NCI-H2107 treated with DMSO at 0.1 percent for 48 hours (cell line): ENCODE data around the gene TAGLN3.
"Not testable (repeated sequence)": the region's sequence is repeated elsewhere in the genome, so short reads cannot be mapped to it uniquely, and the experiment has no call there.

ENCODE experiments used
- DNase-seq: peaks from one replicate; lab custom pipeline; 2025; ENCODE audit not compliant: unreplicated experiment; lab: John Stamatoyannopoulos, UW

The TAGLN3 gene

DNA sequence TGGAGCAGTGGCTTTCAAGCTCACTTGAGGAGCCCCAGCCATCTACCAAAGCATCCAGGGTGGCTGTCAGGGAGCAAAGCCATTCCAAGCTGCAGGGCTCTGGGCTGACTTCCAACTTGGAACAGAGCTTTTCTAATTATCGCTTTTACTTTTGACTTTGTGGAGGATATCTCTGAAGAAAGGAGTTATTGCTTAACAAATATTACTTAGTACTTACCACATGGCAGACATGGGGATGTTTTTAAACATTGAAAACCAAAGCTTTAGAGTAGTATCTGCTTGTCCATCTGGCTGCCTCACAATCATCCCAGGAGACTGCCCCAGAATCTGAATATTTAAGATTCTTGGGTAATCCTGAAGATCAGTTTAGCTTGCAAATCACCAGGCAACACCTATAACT is 8.9 kb downstream of the TAGLN3 start:
- no peak for DNase-seq

DNA sequence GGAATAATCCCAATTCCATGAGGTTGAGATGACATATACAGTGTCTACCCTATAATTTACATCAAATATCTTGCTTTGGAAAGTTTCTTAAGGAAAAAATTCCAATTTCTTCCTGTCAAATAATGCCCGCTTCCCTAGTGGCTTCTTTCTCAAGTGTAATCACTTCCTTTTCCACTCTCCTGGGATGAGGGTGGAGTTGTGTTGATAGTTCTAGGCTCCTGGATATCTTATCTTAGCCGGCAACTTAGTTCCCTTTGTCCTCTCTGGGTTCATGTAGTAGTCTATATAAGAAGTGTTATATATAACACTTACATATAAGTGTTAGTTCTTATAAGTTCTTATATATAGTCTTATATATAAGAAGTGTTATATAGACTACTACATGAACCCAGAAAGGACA is 10.9 kb downstream of the TAGLN3 start:
- no peak for DNase-seq

DNA sequence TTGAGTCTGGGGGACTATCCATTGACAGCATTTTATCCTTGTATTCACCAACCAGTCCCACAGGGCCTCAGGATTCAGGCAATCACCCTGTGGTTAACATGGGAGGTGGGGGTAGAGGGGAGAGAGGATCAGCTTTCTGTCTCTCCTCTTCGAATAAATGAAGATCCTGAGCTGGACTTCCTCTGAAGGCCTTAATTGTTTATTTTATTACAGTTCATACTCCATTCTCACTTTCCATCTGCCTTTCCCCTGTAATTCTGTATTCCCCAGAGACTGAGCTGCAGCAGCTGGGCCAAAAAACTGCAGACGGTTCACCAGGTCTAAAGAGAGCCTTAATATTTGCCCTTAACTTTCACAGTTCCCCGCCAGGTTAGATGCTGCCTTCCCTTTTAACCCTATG is 11.9 kb downstream of the TAGLN3 start:
- DNase-seq: peak; percentile 99

DNA sequence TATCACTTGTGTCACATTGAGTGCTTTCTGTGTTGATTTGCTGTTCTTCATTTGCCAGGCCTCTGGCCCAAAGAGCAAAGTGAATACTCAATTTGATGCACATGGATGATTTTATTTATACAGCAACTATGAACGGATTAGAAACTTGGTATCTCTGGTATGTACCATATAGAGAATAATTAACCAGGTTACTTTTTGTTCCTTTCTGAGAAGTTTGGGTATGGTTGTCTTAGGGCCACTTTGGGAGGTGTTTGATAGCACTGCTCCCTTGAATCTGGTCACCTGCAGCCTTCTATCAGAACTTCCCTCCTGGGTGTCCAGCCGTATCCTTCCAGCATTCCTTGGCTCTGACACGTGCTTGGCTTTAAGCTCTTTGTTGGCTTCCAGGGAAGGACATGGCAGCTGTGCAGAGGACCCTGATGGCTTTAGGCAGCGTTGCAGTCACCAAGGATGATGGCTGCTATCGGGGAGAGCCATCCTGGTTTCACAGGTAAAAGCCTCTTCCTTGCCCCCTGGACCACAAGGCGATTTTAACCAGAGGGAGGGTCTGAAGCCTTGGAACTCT is 12.7 kb downstream of the TAGLN3 start:
- peak; percentile 32 for DNase-seq

DNA sequence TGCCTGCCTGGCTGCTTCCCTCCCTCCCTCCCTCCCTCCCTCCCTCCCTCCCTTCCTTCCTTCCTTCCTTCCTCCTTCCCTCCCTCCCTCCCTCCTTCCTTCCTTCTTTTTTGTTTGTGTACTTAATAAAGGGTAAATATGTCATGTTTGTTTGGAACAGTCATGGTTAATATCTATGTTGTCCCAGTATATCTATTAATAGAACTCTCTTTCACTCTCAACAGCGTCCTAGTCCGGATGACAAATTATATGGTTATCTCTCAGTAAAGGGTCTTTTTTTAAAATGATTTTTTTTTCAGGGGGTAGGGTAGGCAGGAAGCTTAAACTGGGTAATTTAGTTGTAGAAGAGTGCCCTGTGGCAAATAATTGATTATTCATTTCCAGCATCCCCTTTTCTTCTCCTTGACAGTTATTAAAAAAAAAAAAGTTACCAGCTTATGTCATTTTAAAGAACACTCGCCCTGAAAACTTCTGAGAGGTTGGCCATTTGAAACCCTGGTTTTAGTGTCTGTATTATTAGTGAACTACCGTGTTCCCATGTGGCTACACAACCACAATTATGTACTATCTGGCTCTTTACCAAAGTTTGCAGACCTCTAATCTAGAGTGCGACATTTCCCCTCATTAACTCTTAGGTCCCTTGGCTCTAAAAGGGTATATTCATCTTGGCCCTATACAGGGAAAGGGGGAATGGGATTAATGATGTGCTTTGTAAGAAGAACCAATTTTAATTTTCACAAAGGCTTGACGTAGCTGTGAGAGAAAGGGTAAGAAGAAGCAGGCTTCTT is 13.7 kb downstream of the TAGLN3 start:
- peak; percentile 76 for DNase-seq

DNA sequence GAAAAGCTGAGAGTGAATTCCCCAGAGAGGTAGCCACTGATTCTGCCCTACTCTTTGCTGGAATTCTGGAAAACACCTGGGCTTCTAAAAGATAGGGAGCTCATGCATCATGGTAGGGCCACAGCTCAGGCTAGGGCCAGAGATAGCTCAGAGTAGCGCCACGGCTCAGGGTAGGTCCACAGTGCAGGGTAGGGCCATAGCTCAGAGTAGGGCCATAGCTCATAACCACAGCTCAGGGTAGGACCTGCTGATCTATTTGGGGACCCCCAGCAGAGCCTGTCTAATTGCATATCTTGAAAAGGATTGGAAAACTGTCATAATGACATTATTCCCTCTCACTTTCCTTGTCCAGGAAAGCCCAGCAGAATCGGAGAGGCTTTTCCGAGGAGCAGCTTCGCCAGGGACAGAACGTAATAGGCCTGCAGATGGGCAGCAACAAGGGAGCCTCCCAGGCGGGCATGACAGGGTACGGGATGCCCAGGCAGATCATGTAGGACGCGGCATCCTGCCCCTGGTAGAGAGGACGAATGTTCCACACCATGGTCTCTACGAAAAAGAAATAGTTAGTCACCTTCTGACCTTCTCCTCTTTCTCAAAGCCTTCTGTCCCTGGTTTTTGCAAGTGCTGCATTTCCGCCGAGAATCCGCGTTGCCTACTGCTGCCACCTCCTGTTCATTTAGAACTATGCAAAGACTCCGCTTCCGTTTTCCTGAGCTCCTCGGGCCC is 14.5 kb downstream of the TAGLN3 start:
- DNase-seq: peak; percentile 27

DNA sequence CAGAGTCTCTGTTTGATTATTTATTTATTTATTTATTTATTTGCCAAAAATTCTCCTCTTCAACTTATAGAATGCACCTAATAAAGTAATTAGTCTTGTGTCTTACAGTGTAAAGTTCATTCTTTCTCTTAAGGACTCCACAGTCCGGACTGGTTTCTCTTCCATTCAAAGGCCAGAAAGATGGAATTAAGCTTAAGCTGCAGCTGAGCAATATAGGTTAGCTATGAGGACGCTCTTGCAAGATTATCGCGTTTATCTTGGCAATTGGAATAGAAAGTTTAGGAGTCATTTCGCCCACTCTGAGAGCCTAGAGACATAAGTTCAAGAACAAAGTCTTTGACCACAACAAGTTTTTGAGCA is 15.0 kb downstream of the TAGLN3 start:
- no peak for DNase-seq

DNA sequence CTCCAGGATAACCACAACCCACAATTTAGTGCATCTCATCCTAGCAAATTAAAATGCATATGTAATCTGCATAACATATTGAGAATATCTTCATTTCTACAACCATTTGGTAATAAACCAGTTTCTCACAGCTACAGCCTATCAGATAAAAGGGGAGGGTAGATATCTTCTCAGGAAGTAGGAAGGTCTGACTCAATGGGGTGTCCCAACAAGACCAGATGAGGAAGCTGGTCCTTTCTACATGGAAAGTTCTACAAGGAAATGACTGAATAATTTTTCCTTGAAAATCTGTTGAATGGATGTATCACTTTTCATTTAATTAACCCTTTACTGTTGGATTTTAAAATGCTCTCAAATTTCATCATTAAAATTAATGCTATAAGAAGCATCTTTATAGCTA is 18.4 kb downstream of the TAGLN3 start:
- DNase-seq: no peak

DNA sequence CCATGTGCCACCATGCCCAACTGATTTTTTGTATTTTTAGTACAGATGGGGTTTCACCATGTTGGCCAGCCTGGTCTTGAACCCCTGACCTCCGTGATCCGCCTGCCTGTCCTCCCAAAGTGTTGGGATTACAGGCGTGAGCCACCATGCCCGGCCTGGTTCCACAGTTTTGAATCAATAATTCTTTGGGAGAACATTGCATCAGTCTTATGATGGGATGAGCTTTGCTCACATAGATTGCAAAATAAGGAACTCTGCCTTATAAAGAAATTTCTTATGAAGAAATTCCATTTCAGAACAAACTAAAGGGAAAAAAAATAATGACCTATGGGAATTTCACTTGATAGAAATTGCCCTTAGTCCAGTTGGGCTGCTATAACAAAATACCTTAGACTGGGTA is 20.0 kb downstream of the TAGLN3 start:
- DNase-seq: no peak

DNA sequence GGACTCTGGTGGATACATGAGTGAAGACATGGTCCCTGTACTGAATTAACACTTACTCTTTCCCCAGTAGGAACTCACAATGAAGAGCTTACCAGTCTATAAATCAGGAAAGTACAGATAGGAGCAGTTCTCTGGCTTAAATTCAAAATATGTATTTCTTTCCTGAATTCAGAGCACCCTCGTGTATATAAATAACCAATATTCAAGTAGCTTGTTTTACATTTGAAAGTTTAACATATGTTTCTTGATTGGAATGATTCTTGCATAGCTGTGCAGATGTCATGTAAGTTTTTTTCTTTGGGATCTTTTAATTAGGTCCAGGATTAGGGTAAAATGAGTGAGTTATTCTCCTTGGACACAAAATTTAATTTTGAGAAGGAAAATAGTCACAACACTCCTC is 21.0 kb downstream of the TAGLN3 start:
- DNase-seq: no peak

DNA sequence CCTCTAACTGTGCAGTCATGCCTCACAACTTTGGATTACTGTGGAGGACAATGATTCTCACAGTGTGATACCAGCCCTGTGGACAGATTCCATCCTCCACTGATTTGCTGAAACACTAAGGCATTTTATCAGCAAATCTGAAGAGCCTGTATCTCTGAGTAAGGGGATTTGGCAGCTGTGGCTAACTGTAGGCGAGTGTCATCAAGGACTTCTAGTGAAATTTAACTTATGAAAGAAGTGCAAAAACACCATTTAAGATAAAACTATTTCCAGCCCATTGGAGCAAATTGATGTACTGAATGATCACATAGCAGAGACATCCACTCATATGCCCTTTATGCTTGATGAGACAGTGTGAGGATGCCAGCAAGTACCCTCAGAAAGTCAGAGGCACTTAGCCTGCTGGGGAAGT is 22.0 kb downstream of the TAGLN3 start:
- no peak for DNase-seq

DNA sequence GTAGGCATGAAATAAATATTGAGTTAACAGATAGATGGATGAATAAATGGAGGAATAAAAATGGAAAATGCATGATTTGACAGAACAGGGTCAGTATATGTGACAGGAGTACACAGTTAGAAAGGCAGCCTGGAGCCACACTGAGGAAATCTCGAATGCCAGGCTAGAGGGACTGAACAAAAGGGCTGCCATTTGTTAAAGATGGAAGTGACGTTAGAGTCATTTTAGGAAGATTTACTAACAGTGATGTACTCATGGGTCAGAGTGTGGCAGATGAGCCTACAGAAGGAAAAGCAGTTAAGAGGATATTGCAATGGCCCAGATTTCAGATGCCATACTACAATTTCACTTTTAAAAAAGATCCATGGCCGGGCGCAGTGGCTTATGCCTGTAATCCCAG is 28.4 kb downstream of the TAGLN3 start:
- DNase-seq: no peak

DNA sequence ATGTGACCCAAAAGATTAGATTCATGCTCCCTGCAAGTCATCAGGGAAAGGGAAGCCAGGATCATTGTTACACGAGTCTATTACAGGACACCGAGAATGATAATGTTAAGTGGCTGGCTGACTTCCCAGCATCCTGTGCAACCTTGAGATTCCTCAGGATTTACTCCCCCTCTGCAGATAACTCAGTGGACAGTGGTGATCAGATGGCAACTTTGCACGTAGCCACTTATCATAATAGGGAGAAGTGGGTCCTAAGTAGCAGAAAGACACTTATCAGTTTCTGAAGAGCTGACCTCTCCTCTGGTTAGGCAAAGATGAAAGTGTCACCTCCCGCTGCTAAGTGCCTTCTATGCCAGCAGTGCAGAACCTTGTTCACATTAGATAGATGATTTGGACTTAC is 29.1 kb downstream of the TAGLN3 start:
- no peak for DNase-seq

DNA sequence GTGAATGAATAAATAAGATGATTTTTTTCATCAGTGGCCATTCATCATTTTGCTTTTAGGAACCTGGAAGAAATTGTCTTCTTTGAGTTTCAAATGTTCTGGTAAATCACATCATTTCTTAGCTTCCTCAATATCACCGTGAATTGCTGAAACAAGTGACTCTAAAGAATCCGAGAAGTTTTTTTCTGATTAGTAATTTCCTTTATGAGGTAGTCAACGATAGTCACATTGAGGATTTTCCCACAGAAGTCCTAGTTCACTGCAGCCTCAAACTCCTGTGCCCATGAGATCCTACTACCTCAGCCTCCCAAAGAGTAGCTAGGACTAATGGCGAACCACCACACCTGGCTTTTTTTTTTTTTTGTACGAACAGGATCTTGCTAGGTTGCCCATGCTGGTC is 32.2 kb downstream of the TAGLN3 start:
- no peak for DNase-seq

DNA sequence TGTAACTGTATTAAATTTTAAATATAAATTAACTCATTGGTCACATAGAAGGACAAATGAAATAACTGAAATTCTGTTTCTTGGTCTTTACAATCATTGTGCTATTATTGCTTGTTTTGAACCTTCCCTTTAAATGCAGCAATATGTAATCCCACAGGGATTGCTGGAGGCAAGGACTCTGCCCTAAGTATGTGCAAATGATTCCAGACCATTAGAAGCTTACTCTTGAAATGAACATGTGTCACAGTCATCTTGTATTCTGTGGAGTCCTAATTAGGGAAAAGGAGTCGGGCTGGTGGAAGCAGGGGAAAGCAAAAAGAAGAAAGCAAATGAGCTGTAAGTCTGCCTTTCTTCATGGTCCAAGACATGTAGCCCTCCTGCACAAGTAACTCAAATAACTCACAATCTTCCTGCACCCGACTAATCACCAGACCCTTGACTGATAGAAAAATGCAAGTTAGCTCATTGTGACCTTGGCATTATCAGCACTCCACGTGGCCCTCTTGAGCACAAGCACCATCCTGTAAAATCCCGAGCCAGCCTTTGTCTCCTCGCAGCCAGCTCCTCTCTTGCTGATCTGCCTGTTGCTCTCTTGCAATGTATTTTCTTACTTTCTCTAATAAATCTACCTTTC is 33.5 kb downstream of the TAGLN3 start:
- DNase-seq: peak; percentile 80

DNA sequence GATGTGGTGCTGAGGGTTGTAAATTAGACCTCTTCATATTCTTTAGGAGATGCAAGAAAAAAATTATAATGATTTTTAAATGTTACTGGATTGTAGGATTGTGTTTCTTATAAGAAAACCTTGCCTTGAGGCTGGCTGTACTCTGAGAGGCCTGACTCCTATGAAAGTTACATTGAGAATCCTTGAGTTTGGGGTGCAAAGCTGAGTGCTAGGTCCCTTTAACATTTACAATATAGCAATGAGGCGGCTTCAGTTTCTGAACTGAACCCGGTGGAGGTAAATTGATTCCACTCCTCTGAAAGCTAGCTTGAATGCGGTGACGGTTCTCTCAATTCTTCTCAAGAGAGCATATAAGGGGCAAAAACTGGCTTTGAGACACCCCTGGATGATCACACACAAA is 35.7 kb downstream of the TAGLN3 start, which contains the start of gene TMPRSS7:
Gene TMPRSS7 (plus strand): TSS at position 301 of the 400 bp plus-strand sequence. CDS start 110 bp downstream, outside the sequence.
- no peak for DNase-seq

DNA sequence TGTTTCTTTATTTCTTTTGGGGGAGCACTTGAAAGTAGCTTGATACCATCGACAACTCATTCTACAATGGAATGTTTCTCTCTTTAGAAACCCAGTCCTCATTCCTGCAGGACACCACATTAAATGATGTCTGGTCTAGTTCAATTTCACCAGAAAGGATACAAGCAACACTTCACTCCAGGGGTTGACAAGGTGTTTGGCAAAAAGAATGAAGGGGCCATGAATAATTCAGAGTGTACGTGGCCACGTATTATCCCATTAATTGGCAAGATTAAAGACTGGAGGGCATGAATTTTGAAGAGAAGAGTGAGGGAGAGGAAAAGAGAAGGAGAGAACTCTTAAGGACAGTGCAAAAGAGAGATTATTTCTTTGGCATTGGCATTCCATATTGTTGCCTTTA is 36.5 kb downstream of the TAGLN3 start:
- no peak for DNase-seq

DNA sequence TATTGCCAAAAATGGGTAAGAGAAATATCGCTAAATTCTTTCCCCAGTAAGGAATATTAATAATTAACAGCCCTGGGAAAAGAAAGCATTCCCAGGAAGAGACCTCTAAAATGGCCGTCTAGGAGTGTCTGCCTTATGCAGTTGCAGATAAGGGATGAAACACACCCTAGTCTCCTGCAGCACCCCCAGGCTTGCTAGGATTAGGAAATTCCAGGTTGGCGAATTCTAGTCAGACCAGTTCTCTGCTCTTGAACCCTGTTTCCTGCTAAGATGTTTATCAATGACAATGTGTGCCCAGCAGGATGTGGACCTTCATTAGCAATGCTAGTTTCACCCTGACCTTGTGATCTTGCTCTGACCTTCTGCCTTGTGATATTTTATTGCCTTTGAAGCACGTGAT is 38.5 kb downstream of the TAGLN3 start:
- DNase-seq: not testable (repeated sequence)

DNA sequence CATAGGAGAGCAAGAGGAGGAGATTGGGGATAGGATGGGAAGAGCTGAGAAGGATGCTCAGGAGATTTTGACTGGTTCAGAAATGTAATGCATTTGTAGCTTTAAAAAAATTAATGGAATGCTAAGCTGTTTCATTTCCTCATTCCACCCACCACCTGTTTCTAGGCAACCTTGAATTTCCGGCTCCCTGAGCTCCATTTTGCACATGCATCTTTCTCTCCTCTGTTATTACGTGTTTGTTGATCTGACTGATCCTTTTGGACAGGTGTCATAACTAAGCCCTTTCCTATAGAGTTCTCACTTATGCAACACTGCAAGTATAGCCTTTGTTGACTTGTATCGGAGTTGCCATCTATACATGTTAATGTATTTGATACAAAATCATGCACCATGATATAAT is 40.1 kb downstream of the TAGLN3 start:
- DNase-seq: no peak

DNA sequence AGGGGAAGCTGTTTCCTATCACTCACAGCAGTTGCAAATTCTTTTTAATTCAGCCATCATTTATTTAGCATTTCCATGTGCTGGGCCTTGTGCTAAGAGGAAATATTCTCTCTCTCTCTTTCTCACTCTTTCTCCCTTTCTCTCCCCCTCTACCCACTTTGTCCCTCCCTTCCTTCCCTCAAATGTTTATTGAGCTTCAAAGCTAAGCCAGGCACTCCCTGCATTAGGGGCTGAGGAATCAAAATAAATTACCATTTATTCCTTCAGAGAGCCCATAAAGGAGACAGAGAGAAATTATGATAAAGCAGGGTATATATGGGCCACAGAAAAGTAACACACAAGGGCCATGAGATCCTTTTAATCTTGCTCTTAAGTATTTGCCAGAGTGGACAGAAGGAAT is 42.6 kb downstream of the TAGLN3 start:
- DNase-seq: no peak

DNA sequence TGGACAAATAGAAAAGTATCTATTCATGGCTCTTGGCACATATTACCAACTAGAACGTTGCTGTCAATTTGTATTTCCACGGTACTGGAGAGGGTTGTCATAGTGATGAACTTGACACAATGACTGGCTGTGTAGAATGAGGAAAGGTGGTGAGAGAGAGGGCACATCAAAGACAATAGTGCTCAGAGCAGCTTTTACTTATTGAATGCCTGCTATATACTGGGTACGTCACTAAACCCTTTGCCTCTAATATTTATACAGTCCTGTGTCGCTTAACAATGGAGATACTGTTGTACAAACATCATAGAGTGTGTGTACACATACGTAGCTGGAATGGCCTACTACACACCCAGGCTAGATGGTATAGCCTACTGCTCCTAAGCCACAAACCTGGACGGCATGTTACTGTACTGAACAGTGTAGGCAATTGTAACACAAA is 44.1 kb downstream of the TAGLN3 start:
- peak; percentile 99 for DNase-seq
